HG02885 (cell line): Measurements from ENCODE around the gene FHDC1.

ENCODE experiments used
- ATAC-seq: cut with Tn5 transposase; IDR thresholded peaks from one replicate; pipeline ENCODE4 v1.9.1; 2021; ENCODE audit warnings: mild to moderate bottlenecking; ENCODE audit not compliant: unreplicated experiment, poor library complexity

The FHDC1 gene

DNA sequence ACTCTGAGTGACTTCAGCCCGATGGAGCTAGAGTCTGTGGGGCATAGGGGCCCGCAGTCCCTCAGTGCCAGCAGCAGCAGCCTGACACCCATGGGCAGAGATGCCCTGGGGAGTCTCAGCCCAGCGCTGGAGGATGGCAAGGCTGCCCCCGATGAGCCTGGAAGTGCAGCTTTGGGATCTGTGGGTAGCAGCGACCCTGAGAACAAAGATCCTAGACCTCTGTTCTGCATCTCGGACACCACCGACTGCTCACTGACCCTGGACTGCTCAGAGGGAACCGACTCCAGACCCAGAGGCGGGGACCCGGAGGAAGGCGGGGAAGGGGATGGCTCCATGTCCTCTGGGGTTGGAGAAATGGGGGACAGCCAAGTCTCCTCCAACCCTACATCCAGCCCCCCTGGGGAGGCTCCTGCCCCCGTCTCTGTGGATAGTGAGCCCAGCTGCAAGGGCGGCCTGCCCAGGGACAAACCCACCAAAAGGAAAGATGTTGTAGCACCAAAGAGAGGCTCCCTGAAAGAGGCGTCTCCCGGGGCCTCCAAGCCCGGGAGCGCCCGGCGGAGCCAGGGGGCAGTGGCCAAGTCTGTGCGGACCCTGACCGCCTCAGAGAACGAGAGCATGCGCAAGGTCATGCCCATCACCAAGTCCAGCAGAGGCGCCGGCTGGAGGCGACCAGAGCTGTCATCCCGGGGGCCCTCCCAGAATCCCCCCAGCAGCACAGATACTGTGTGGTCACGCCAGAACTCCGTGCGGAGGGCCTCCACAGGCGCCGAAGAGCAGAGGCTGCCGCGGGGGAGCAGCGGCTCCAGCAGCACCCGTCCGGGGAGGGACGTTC is 39.5 kb downstream of the FHDC1 start:
- ATAC-seq, result no peak

DNA sequence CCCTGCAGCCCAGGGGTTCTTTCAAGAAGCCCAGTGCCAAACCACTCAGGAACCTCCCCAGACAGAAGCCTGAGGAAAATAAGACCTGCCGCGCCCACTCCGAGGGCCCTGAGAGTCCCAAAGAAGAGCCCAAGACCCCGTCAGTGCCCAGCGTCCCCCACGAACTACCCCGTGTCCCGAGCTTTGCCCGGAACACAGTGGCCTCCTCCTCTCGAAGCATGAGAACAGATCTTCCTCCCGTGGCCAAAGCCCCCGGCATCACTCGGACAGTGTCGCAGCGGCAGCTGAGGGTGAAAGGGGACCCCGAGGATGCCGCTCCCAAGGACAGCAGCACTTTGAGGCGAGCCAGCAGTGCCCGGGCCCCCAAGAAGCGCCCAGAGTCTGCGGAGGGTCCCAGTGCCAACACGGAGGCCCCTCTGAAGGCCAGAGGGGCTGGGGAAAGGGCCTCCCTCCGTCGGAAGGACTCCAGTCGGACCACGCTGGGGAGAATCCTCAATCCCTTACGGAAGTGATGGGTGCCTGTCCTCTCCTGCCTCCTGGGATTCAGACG is 40.2 kb downstream of the FHDC1 start:
- no peak for ATAC-seq

DNA sequence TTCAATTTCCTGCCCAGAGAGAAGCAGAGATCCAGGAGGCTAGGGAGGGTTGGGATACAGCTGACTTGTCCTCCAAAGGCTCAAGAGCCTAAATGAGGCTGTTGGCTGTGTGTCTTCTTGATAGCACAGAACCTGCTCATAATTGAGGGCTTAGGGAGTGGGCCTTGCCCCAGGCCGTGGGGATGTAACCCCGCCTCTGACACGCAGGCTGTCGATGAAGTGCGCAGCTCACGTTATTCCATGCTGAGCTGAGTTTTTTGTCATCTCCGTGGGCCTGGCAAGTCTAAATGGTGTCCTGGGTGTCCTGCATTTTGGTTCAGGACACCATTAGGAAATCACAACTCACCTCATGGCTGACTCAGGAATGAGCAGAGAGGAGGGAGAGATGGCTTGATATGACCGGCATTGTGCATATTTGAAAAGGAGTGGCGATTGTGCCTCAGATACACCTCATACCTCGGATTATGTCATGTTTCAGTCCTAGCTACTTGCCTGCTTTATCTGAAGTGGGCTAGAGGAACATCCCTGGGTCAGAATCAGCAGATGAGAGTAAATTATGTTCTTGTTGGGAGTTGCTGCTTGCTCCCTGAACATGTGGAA is 43.7 kb downstream of the FHDC1 start:
- no peak for ATAC-seq

DNA sequence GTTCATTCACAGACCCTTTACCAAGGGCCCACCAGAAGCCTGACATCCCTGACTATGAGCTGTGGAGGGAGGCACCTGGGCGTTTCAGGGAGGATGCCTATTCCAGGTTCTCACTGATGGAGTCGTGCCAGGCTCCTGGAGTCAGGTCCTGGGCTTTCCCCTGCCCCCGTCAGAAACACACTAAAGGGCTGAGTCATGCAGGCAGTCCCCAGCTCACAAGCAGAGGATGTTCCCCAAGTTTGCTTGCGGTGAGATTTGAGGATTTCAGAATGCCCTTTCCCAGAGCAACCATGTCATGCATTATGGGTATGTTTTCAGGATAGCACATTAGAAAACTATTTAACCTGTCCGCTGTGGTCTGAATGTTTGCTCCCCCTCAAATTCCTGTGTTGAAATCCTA is 45.2 kb downstream of the FHDC1 start:
- no peak for ATAC-seq

DNA sequence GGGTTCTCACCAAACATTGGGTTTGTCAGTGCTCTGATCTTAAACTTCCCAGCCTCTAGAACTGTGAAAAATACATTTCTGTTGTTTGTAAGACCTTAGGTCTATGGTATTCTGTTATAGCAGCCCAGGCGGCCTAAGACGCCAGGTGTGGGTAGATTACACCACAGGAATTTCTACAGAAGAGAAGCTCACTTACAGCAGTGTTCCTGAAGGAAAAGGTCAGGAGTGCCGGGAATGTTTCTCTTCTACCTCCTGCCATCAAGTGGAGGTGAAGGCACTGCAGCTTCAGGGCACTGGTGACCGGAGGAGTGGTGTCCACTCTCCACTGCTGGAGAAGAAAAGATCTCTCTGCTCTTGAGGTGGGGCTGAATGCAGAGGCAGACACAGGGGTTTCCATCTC is 45.7 kb downstream of the FHDC1 start:
- no peak for ATAC-seq

DNA sequence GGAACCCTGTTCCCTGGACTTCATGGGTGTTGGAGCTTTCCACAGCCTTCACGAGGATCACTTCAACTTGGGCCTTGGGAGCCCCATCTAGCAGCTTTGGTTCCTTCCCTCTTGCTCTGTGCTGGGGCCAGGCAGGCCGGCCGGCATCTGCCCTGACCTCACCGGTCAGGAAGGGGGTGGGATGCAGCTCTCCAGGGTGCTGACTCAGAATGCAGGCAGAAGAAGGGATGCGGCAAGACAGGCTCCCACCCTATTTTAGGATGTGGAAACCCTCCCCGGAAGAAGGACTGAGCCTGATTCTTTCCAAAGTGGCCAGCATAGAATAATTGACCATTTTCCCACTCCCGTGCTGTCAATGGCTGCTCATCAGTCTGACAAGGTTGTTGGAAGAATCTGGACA is 47.1 kb downstream of the FHDC1 start:
- no peak for ATAC-seq

DNA sequence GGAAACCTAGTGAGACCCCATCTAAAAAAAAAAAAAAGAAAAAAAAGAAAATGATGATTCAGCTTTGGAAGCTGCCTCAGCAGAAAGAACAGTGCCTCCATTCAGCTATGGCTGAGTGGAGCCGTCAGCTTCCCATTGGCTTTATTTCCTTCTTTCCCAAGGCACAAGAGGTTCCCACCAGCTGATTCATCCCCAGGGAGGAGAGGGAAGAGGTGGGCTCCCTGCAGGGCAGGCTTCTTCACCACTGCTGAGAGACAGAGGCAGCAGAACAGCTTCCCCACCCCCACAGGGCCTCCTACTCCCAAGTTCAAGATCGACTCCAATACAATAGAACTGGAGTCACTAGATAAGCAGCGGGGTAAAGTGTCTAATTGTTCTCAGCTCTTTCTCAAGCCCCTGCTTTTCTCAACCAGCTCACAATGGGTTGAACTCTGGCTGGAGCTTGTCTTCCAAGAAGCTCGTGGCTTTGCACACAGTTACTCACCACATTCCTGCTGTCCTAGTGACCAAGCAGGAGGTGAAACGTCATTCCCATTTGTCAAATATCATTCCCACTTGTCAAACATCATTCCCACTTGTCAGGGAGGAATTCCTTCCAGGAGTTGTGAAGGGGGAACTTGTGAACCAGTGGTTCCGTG is 47.8 kb downstream of the FHDC1 start:
- no peak for ATAC-seq

DNA sequence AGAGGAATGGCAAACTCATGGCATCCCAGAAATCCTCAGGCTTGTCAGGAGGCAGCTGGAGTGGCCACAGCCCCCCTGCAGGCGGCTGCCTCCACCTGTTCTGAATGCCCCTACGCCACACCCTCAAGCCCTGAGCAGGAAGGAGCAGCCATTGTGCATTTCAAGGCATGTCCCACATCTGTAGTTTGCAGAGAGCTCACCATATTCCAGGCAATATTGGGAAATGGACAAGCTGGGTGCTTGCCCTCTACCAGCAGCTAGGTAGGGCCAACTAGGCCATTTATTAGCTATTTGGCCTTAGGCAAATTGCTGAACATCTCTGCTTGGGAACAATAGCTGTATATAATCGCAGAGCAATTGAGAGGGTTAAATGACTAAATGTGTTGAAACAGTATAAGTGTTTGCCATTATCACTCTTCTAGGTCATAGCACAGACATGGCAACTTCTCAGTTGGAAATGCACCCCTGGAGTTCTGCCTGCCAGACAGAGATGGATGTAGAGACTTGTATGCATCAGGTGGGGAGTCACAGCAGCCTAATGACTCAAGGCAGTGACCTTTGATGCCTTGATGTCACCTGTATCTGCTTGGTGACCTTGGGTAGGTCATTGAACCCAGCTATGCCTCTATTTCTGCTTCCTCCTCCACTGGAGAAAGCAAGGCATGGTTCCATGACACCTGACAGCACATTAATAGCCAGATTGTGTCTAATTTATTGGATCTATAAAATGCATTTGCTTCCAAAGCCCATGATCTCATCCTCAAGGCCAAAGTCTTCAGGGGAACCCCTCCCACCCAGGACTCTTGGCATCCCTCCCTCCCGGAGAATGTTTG is 52.8 kb downstream of the FHDC1 start:
- ATAC-seq, result no peak

DNA sequence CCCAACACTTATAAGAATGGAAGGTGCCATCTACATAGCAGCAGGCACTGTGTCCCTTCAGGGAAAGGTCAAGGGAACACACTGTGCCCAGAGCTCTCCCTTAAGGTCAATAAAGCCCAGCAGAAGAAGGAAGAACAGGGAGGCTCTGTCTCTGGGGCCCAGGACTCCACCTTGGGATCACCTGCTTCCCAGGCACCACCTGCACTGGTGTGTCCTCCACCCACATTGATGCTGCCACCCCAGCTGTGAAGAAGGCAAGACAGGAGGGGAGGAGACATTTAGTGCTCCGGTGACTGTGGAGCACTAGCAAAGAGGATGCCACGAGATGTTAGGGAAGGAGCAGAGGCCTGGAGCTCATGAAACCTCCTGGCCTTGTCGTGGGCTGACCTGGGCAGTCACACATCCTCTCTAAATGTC is 53.4 kb downstream of the FHDC1 start:
- no peak for ATAC-seq

DNA sequence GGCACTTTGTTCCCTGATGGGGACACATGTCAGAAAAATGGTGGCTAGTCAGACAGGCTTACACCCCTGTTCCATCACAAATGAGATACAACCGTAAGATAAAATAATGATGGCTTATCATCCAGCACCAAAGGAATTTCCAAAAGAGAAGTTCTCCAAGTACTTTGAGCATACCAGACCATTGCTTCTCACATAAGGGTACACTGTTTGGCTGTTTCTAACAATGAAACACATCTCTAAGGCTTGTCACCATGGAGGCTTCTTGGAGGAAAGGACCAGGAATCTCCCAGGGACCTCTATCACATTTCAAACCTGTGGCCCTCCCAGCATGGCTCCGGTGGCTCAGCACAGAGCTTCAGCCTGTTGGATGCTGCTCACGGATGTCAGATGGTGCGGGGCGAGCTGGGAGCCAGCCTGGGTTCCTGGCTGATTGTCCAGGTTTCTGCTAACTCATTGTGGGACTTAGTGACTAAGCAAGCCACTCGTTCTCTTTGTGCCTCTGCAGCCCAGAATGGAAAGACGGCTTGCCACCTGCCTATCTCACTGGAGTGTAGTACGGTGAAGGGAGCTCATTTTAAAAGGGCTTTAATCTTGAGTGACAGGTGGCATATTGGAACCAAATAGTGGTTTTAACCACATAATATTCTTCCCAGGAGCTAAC is 54.5 kb downstream of the FHDC1 start:
- no peak for ATAC-seq

DNA sequence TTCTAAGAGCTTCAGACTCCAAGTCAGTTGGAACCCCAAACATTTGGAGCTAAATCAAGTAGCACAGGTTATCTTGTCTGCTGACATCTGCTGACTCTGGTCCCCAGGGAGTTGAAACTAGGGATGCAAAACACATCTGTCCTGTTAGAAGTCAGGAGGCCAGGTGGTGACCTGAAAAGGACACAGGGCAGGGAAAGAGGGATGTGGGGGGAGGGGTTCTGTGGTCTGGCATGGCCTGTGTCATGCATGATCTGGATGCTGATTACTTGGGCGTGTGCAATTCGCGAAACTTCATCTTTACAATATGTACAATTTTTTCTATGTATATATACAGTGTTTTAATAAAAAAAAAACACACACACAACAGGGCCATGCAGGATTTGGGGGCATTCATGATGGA is 55.3 kb downstream of the FHDC1 start:
- no peak for ATAC-seq

DNA sequence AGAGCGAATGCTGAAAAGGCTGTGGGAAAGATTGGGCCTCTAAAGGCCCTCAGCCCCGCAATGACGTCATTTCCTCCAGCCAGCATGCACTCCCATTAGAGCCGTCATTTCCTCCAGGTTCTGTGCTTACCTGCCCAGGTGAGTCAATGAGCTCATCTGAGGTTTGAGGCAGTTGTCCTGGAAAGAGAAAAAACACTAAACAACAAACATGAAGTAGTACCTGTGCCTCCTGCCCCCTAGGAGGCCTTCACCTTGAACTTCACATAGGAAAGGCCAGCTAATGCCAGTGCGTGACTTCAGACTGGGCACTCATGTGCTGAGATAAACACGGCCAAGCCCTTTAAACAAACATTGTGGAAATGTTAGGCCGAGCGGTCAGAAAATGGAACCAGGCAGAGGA is 55.9 kb downstream of the FHDC1 start:
- ATAC-seq, result no peak

DNA sequence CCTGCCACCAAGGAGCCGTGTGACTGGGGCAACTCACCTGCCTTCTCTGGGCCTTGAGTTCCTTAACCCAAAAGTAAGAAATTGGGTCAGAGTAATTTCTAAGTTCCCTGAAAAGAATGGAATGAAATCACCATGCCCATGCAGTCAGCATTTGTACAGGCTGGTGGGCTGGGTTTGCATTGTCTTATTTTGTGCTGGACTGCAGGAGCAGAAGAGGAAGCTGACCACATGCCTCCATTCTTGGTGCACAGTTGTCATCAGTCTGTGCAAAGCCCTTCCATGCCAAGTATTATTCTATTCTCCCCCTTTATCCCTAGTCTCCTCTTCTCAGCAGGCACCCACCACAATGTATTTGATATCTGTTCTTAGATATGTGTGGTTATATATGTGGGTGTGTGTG is 56.3 kb downstream of the FHDC1 start:
- ATAC-seq, result no peak

DNA sequence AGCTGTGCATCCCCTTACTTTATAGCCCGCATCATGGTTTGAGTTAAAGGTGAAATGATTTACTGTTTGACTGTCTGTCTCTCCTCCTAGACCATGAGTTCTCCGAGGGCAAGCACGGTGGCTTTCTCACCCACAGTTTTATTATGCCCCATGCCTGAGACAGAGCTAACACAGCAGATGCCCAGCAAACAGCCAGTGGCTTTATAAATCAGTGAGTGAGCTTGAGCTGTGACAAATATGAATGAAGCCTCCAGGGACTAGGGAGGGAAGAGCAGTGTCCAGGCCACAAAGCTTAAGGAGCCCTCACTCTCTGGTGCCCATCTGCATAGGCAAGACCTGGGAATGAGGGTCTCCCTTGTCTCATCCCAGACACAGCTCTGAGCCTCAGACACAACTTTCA is 57.9 kb downstream of the FHDC1 start:
- ATAC-seq, result no peak

DNA sequence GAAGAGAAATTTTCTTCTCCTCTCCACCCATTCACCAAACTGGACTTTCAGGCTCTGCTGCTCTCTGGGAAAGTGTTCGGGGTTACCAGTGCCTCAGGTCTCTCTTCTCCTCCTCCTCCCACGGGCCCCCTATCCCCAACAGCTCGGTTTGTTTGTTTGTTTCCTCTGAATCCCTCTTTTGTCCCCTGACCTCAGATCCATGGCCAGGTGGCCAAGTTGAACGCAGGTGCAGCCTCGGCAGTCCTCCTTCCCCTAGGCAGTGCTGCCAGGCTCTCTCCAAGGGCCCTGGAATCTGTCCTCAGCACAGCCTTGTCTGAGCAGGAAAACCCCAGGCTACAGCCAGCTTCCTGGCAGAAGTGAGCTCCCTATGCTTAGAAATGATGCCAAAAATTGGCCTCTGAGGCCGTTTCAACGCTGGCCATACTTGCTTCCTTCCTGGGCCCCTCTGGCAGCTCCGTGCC is 60.0 kb downstream of the FHDC1 start:
- ATAC-seq, result no peak

DNA sequence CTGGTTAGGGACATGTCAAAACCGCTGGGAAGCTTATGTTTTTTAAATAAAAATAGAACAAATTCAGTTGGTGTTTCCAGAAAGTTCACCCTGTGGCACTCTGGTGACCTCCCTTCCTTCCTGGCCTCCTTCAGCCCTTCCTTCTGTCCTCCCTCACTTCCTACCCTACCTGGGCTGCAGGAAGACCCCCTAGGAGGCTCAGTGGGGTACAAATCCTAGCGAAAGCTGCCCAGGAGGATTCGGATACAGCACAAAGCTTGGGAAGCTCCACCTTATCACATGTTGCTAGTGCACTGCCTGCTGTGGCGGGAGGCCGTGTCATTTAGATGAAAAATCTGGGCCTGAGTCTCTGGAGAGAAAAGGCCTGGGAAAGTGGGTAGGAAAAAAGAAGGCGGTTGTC is 60.5 kb downstream of the FHDC1 start:
- no peak for ATAC-seq

DNA sequence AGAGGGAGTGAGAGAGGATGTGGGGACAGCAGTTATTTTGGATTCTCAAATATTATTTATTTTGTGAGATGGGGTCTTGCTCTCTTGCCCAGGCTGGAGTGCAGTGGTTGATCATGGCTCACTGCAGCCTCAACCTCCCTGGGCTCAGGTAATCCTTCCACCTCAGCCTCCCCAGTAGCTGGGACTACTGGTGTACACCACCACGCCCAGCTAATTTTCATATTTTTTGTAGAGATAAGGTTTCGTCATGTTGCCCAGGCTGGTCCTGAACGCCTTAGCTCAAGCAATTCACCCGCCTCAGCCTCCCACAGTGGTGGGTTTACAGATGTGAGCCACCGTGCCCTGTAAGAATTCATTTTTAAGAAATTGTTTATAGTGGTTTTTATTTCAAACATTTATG is 61.2 kb downstream of the FHDC1 start:
- no peak for ATAC-seq

DNA sequence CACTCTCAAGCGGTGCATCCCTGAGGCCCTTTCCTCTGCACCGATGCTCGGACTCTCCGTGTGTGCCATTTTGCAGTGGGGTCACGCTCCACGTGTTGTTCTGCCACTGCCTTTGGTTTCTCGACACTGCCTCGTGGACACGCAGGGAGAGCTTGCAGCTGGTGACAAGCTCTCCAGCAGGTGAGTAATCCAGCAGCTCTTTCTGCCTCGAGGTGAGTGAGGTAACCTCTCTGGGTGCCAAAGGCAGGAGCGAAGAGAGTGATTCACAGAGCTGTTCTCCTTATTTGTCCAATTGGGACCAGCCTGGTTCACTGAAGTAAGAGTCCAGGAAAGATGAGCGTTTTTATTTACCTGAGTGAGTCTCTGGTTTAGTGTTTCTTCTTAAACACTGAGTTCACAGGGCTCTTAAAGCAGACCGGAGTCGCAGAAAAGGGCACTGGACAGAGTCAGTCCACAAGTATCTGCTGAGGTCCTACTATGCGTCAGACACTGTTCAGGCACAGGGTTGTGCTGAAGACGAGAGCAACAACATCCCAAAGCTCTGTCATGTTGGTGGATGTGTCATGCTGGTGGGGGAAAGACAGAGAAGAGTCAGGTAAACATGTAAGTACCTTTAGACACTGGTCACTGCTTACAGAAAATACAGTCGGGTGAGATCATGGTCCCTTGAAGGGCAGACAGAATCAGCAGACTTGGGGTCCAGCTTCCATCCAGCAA is 61.8 kb downstream of the FHDC1 start:
- ATAC-seq, result no peak

DNA sequence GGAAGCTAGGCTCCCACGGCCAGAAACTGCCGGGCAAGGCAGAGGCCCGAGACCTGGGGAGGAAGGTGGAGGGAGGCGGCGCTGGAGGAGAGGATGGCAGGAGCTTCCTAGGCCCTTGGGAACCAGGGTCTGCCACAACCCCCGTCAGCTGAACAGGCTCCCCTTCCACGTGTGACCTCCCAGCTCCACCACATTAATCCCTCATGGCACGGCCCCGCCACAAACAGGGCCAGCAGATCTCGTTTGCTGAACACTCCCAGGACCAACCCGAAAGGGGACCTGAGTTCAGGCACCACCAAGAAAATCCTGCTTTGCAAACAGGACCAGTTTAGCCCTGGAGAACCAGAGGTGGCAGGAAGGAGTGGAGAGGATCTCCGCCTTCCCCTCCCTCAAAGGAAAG is 62.7 kb downstream of the FHDC1 start:
- ATAC-seq, result no peak
